A549 (cell line): ENCODE measurements around the gene RPTOR. TPM values are rescaled to one million over a fixed set of nuclear protein-coding genes. Genes with fewer than 3 reads are reported as not detected.

Source experiments
- ATAC-seq, 2 experiments: fragments of 200-7000 bp in 1 of 2; fragments of >200 bp in 1 of 2; cut with Nextera tagmentation in 1 of 2; cut with Tn5 transposase in 1 of 2; 3 replicates each; pipeline versions ENCODE4 v1.8.0 to v1.9.1; 2018 to 2020; ENCODE audit warnings: mild to moderate bottlenecking in 1 of 2, moderate library complexity in 1 of 2
- CTCF ChIA-PET: fragments of 300-600 bp; sonication (Branson Sonifier 250); formaldehyde crosslinking; extraction: SDS; loops from one replicate; lab custom pipeline; 2021; ENCODE audit warnings: antibody characterized with exemption, inconsistent platforms; lab: Yijun Ruan, JAX
- POLR2A ChIA-PET: fragments of 350-600 bp; formaldehyde crosslinking; extraction: SDS; loops from one replicate; lab custom pipeline; 2021; ENCODE audit warnings: antibody characterized with exemption, inconsistent platforms; lab: Yijun Ruan, JAX
- DNase-seq, 2 experiments: peaks; one replicate each; pipeline versions ENCODE4 v3.0.0 to v3.0.0-alpha.2; 2011 to 2016; ENCODE audit warnings: low read depth in 1 of 2, low spot score in 1 of 2
- FAIRE-seq: peaks from 2 replicates; lab custom pipeline; 2011; peaks lifted over from hg19 to GRCh38; lab: Jason Lieb, UNC
- H3K27ac ChIP-seq, 2 experiments: fragments of >200 bp; sonication (Bioruptor Twin); formaldehyde crosslinking; 3 replicates each; pipeline ENCODE4 v1.5.1; 2016 to 2017
- H3K4me1 ChIP-seq: fragments of >200 bp; sonication (Bioruptor Twin); formaldehyde crosslinking; 3 replicates; pipeline ENCODE4 v1.6.1; 2016
- H3K4me2 ChIP-seq: fragments of >200 bp; sonication (Bioruptor Twin); formaldehyde crosslinking; 3 replicates; pipeline ENCODE4 v1.6.1; 2016
- H3K4me3 ChIP-seq: fragments of >200 bp; sonication (Bioruptor Twin); formaldehyde crosslinking; 3 replicates; pipeline ENCODE4 v1.5.1; 2016
- H3K9me3 ChIP-seq: fragments of >200 bp; sonication (Bioruptor Twin); formaldehyde crosslinking; 3 replicates; pipeline ENCODE4 v1.6.1; 2016
- BHLHE40 ChIP-seq: IDR thresholded peaks from 2 replicates; pipeline ENCODE4 v1.6.1; 2012; ENCODE audit warnings: low read depth, low read length, inconsistent platforms
- CBX2 ChIP-seq: fragments of 200-600 bp; sonication (generic); IDR thresholded peaks from 2 replicates; pipeline ENCODE4 v1.6.1; 2016; ENCODE audit warnings: low read depth, mild to moderate bottlenecking, borderline replicate concordance
- CEBPB ChIP-seq, 2 experiments: fragments of >200 bp in 1 of 2; sonication (Bioruptor Twin) in 1 of 2; formaldehyde crosslinking in 1 of 2; IDR thresholded peaks; 2 replicates each; pipeline ENCODE4 v1.6.1; 2012 to 2016
- CHD4 ChIP-seq: fragments of 200-600 bp; sonication (generic); IDR thresholded peaks from 2 replicates; pipeline ENCODE4 v1.6.1; 2016; ENCODE audit warnings: antibody characterized with exemption, mild to moderate bottlenecking, borderline replicate concordance
- EHMT2 ChIP-seq: fragments of 200-600 bp; sonication (generic); IDR thresholded peaks from 2 replicates; pipeline ENCODE4 v1.6.1; 2016; ENCODE audit warnings: antibody characterized with exemption, low read depth, mild to moderate bottlenecking, moderate library complexity
- FOSL2 ChIP-seq, 2 experiments: fragments of 450-650 bp in 1 of 2; fragments of >200 bp in 1 of 2; sonication (Bioruptor Twin) in 1 of 2; formaldehyde crosslinking; IDR thresholded peaks; 2 replicates each; pipeline versions ENCODE4 v1.5.0 to v1.6.1; 2016 to 2020; ENCODE audit warnings: mild to moderate bottlenecking in 1 of 2, moderate library complexity in 1 of 2
- HDAC2 ChIP-seq: fragments of 200-600 bp; sonication (generic); IDR thresholded peaks from 2 replicates; pipeline ENCODE4 v1.6.1; 2016
- HES2 ChIP-seq: fragments of >200 bp; sonication (Bioruptor Twin); formaldehyde crosslinking; IDR thresholded peaks from 2 replicates; pipeline ENCODE4 v1.6.1; 2016
- HEYL ChIP-seq: fragments of 250-450 bp; sonication (Bioruptor Pico); IDR thresholded peaks from 2 replicates; pipeline ENCODE4 v1.8.0; 2021; ENCODE audit warnings: mild to moderate bottlenecking, moderate library complexity
- HOXA7 ChIP-seq: fragments of 250-450 bp; sonication (Bioruptor Pico); IDR thresholded peaks from 2 replicates; pipeline ENCODE4 v1.5.0; 2020; ENCODE audit warnings: mild to moderate bottlenecking, moderate library complexity
- JUN ChIP-seq, 2 experiments: fragments of >200 bp; sonication (Bioruptor Twin); formaldehyde crosslinking; IDR thresholded peaks; 2 replicates in 1 of 2; 3 replicates in 1 of 2; pipeline ENCODE4 v1.6.1; 2016 to 2017
- KDM1A ChIP-seq: fragments of 200-600 bp; sonication (generic); IDR thresholded peaks from 2 replicates; pipeline ENCODE4 v1.6.1; 2016; ENCODE audit warnings: low read depth, mild to moderate bottlenecking
- KDM5A ChIP-seq: fragments of 200-600 bp; sonication (generic); IDR thresholded peaks from 2 replicates; pipeline ENCODE4 v1.6.1; 2016; ENCODE audit warnings: antibody characterized with exemption, mild to moderate bottlenecking
- MAX ChIP-seq: IDR thresholded peaks from 2 replicates; pipeline ENCODE4 v1.6.1; 2012
- POLR2AphosphoS2 ChIP-seq: conservative IDR thresholded peaks from 2 replicates; pipeline ENCODE4 v1.6.1; 2012; ENCODE audit warnings: low read length, improper control_type of control experiment, inconsistent platforms
- RARB ChIP-seq: fragments of 250-450 bp; sonication (Bioruptor Pico); IDR thresholded peaks from 2 replicates; pipeline ENCODE4 v1.8.0; 2021; ENCODE audit warnings: mild to moderate bottlenecking, moderate library complexity
- RNF2 ChIP-seq: fragments of 200-600 bp; sonication (generic); IDR thresholded peaks from 2 replicates; pipeline ENCODE4 v1.6.1; 2016; ENCODE audit warnings: low read depth, mild to moderate bottlenecking, antibody characterized with exemption, moderate library complexity, borderline replicate concordance
- SMC3 ChIP-seq: fragments of >200 bp; sonication (Bioruptor Twin); formaldehyde crosslinking; IDR thresholded peaks from 3 replicates; pipeline ENCODE4 v1.6.1; 2018; ENCODE audit warnings: inconsistent platforms
- SREBF2 ChIP-seq: fragments of 450-650 bp; IDR thresholded peaks from 2 replicates; pipeline ENCODE4 v1.6.1; 2014; ENCODE audit warnings: mild to moderate bottlenecking, moderate library complexity
- TP53 ChIP-seq: fragments of 250-450 bp; sonication (Bioruptor Pico); IDR thresholded peaks from 2 replicates; pipeline ENCODE4 v1.5.0; 2021; ENCODE audit warnings: mild to moderate bottlenecking, moderate library complexity
- ZSCAN20 ChIP-seq: fragments of 250-450 bp; sonication (Bioruptor Pico); IDR thresholded peaks from 2 replicates; pipeline ENCODE4 v1.8.0; 2022; ENCODE audit warnings: mild to moderate bottlenecking, moderate library complexity
- WGBS: methylation state at CpG from one replicate; pipeline ENCODE4 v1.1.6; 2017; ENCODE audit errors: missing lambda C conversion rate; 5-methylcytosine and 5-hydroxymethylcytosine counted together
- polyA plus RNA-seq, 4 experiments: library from polyadenylated mRNA; depleted of rRNA in 3 of 4; stranded (reverse); fragments of >200 nt; fragmentation: RNase III in 1 of 4; extraction: RNeasy Plus Mini Kit Qiagen cat#74134 plus additional on column Dnase treatment in 1 of 4; gene quantifications; 2 replicates in 3 of 4; 3 replicates in 1 of 4; pipeline ENCODE4 v1.2.3, GENCODE V29; 2011 to 2017
- TF ChIP-seq, protein P1 (sequence below): IDR thresholded peaks from 2 replicates; pipeline ENCODE4 v1.6.1; 2012; ENCODE audit warnings: low read depth, borderline replicate concordance
- TF ChIP-seq, protein P2 (sequence below): fragments of >200 bp; sonication (Bioruptor Twin); formaldehyde crosslinking; IDR thresholded peaks from 3 replicates; pipeline ENCODE4 v1.5.1; 2016
- TF ChIP-seq, protein P3 (sequence below): fragments of 150-350 bp; IDR thresholded peaks from 2 replicates; pipeline ENCODE4 v1.6.1; 2014; ENCODE audit warnings: low read depth, mild to moderate bottlenecking, low read length
- TF ChIP-seq, protein P4 (sequence below): fragments of 450-650 bp; IDR thresholded peaks from 2 replicates; pipeline ENCODE4 v1.6.1; 2014; ENCODE audit warnings: antibody characterized with exemption

RPTOR gene
- polyA plus RNA-seq, 2 of the 4 experiments (the other 2 are of a cell fraction): 10.8 to 27.1 TPM

DNA sequence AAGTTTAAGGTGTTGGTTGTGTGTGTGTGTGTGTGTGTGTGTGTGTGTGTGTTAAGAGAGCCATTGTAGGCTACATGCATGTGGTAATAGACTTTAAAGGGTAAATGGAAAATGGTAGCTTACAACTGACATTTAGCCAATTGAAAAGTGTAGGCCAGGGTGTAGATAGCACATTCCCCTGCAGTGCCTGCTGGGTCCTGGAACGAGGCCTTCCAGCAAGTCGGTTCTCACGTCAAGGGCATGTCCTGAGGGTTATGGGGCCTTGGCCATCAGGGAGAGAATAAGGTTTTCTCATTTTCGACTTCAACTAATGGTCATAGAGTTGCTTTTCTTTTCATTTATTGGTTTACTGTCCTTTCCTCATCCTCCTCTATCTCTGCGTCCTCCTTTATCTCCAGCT is 65.1 kb downstream of the RPTOR start (continued):
- TF ChIP-seq, protein P1, sequence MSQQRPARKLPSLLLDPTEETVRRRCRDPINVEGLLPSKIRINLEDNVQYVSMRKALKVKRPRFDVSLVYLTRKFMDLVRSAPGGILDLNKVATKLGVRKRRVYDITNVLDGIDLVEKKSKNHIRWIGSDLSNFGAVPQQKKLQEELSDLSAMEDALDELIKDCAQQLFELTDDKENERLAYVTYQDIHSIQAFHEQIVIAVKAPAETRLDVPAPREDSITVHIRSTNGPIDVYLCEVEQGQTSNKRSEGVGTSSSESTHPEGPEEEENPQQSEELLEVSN: no peak
- no peak for TF ChIP-seq ZSCAN20 (CRISPR knock-in tag)

DNA sequence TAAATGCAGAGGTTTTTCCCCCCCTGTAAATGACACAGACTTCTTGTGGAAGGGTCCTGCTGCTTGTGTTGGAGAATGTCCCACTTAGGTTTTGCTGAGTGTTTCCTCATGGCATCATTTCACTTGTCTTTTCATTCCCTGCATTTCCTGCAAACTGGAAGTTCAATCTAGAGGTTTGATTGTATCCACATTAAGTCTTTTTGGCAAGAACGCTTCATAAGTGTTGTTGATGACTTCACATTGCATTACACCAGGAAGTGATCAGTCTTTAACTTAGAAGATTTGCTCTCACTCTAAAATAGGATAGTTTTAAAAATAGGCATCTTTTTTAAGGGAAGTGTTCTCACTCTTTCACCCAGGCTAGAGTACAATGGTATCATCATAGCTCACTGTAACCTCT is 67.2 kb downstream of the RPTOR start:
- Histone ChIP-seq H3K4me3 (no peak overlapping the region), H3K27ac (no peak overlapping the region), H3K4me1 (peaks cover 2% of the 10 kb centered on the region; the same call in 1 of the 3 replicates), H3K9me3 (no peaks in the 10 kb centered on the region), H3K4me2 (no peak overlapping the region)
- CTCF ChIA-PET: interaction anchor here (1.6 kb wide), 1 partner anchor 36 kb away, joined by 7 read pairs; no protein-coding TSS in a partner anchor
- TF ChIP-seq BHLHE40 (no peak), MAX (no peak), JUN (IDR thresholded peaks at IDR 0.05) (no peak), HES2 (no peak), CBX2 (no peak), SREBF2 (no peak)
- TF ChIP-seq, protein P2, sequence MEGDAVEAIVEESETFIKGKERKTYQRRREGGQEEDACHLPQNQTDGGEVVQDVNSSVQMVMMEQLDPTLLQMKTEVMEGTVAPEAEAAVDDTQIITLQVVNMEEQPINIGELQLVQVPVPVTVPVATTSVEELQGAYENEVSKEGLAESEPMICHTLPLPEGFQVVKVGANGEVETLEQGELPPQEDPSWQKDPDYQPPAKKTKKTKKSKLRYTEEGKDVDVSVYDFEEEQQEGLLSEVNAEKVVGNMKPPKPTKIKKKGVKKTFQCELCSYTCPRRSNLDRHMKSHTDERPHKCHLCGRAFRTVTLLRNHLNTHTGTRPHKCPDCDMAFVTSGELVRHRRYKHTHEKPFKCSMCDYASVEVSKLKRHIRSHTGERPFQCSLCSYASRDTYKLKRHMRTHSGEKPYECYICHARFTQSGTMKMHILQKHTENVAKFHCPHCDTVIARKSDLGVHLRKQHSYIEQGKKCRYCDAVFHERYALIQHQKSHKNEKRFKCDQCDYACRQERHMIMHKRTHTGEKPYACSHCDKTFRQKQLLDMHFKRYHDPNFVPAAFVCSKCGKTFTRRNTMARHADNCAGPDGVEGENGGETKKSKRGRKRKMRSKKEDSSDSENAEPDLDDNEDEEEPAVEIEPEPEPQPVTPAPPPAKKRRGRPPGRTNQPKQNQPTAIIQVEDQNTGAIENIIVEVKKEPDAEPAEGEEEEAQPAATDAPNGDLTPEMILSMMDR: no peak
- POLR2A ChIA-PET: no interaction called here
- WGBS: 90% methylated on average over 1 of the region's 1 CpG
- ATAC-seq: no peak
- DNase-seq: no peak
- peak; percentile 39 for FAIRE-seq

DNA sequence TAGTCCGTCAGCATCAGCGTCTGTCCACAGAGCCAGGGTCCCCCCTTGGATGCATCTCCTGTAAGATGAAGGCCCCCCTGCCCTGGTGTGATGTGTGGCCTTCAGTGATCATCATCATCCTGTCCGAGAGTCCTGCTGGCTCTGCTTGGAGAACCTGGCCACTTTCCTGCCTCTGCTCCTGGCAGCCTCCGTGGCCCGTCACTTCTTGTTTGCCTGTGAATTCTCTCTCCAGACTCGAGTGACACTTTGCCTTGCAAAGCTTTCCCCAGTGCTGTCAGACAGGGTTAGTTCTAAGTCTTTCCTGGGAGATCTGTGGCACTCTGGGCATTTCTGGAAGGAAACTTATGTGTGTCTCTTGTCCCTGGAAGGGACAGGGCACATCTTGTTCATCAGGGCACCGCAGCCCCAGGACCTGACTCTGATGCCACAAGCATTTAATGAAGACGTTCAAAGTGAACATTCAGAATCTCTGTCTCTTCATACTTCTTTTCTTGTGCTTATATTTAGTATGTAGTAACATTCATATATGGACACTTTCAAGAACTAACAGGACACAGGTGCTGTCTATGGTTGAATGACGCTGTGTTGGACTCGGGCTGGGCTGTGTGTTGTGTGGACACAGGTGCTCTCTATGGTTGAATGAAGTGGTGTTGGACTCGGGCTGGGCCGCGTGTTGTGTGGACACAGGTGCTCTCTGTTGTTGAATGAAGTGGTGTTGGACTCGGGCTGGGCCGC is 68.5 kb downstream of the RPTOR start:
- POLR2A ChIA-PET: no interaction called here
- H3K4me1 ChIP-seq: no peaks in the 10 kb centered on the region
- no peak overlapping the region for H3K4me3 ChIP-seq
- no peak overlapping the region for H3K27ac ChIP-seq
- 91% methylated on average over 15 of the region's 15 CpGs for WGBS
- no peak for FAIRE-seq
- DNase-seq: no peak
- no peak overlapping the region for H3K4me2 ChIP-seq
- H3K9me3 ChIP-seq: no peaks in the 10 kb centered on the region
- ATAC-seq: no peak
- CTCF ChIA-PET: interaction anchor here (1.3 to 1.6 kb wide), 2 partner anchors 14 to 38 kb away, joined by 3 to 7 read pairs; no protein-coding TSS in a partner anchor
- no peak for TF ChIP-seq RNF2
- no peak for TF ChIP-seq HOXA7 (CRISPR knock-in tag)
- TF ChIP-seq CHD4: no peak
- TF ChIP-seq HDAC2: no peak
- no peak for TF ChIP-seq TP53 (CRISPR knock-in tag)
- TF ChIP-seq POLR2AphosphoS2: no peak
- no peak for TF ChIP-seq CEBPB (IDR thresholded peaks at IDR 0.05)
- TF ChIP-seq KDM5A: no peak
- TF ChIP-seq, protein P3, sequence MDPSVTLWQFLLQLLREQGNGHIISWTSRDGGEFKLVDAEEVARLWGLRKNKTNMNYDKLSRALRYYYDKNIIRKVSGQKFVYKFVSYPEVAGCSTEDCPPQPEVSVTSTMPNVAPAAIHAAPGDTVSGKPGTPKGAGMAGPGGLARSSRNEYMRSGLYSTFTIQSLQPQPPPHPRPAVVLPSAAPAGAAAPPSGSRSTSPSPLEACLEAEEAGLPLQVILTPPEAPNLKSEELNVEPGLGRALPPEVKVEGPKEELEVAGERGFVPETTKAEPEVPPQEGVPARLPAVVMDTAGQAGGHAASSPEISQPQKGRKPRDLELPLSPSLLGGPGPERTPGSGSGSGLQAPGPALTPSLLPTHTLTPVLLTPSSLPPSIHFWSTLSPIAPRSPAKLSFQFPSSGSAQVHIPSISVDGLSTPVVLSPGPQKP: no peak
- TF ChIP-seq KDM1A: no peak
- TF ChIP-seq SREBF2: no peak
- TF ChIP-seq SMC3: no peak
- no peak for TF ChIP-seq RARB (CRISPR knock-in tag)
- TF ChIP-seq, protein P4, sequence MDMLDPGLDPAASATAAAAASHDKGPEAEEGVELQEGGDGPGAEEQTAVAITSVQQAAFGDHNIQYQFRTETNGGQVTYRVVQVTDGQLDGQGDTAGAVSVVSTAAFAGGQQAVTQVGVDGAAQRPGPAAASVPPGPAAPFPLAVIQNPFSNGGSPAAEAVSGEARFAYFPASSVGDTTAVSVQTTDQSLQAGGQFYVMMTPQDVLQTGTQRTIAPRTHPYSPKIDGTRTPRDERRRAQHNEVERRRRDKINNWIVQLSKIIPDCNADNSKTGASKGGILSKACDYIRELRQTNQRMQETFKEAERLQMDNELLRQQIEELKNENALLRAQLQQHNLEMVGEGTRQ: no peak
- TF ChIP-seq, protein P2: no peak
- TF ChIP-seq EHMT2: no peak
- no peak for TF ChIP-seq FOSL2 (IDR thresholded peaks at IDR 0.05)
- TF ChIP-seq FOSL2 (CRISPR knock-in tag; IDR thresholded peaks at IDR 0.05): no peak
- TF ChIP-seq HEYL (CRISPR knock-in tag): no peak
